Stimulated activated CD4-positive, alpha-beta T cell treated with anti-CD3 and anti-CD28 coated beads, Interleukin-1b, Interleukin-23, amount 100 ng/mL, for 24 hours (primary cell): ENCODE results near the gene C1orf174.
A peak's percentile ranks its signal among the peaks of the same experiment; 100 is the strongest.

Experiments
- DNase-seq, 4 experiments: peaks; one replicate each; pipeline ENCODE4 v3.0.0-alpha.2; 2020; ENCODE audit warnings: low read depth in 4 of 4, low spot score in 1 of 4

The C1orf174 gene

DNA sequence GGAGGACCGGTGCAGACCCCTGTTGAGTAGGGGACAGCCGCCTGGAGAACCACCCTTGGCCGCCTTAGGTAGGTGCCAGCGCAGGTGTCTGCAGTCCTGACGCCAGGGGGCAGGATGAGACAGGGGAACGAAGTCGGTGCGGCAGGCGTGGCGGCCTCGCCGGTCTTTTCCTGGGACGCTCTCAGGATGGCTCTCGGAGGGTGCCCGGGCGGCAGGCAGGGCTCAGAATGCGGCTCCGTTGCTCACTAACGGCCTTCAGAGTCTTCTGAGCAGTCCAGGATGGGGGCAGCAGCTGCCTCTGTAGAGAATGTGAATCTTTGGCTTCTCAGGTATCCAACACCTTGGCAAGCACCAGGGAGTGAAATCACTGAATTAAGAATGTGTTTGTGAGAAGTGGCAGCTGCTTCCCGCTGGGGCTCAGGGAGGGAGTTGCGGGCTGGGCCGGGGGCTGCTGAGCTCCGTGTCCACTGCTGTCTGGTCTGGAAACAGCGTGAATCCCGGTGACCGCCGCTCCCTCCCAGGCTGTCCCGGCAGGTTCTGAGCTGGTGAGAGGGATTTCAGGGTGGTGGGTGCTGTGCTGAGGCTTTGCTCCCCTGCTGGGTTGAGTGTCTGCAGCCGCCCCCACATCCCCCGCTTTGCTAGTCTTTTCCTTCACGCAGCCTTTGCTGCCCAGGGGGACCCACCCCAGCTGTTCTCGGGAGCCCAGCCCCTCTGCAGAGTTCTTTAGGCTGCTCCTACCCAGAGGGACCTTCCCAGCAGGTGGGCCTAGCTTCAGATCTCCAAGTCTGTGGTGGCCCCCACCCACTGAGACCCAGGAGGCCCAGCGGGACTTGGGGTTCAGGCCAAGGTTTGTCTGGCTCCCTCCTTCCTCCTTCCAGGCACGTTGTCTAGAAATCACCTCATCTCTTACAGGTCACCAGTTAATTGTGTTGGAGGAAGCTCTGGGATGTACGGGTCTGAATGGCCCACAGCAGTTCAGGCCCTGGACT is 11.1 kb upstream of the C1orf174 start:
- peak; percentile 62 to 70 (median 64) for DNase-seq

DNA sequence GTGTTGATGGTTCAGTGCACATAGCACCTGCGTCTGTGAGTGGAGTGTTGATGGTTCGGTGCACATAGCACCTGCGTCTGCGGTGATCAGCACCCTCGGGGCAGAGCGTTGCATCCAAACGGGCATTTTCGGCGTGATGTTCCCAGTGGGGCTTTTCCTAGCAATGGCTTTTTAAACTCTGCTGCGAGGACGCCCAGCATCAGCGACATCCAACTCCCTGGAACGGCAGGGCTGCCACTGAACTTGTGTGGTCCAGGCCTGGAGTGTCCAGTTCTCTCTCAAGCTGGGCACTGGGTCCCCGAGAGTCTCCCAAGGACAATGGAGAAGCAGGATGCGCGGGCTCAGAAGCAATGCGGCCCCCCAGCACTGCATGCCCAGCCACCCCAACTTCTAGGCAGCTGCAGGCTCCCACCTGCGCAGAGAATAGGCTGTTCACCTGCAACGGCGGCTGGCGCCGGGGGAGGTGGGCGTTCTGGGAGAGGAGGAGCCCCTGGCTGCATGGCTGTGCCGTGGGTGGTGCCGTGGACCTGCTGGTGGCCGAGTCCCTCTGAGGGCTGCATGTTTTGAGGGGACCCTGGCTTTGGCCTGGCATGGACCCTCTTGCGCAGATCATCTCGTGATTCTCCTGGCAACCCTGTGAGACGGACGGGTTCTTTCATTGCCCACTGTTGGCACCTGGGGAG is 10.1 kb upstream of the C1orf174 start:
- no peak for DNase-seq

DNA sequence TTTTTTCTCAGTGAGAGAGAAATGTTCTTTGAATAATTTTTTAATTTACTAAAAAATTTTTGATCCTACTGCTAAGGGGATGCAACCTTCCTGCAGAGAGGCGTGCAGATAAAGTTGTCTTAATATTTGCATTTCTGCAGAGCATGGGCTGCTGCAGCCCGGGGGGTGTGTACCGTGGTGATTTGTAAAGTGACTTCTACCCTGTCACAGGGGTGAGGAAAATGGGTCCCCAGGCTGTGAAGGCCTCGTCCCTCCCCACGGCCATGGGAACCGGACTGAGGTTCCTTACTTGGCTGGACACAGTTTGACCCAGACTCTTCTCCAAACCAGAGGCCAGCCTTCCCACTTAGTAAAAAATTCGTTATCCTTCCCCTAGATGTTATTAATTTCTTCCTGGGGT is 9.5 kb upstream of the C1orf174 start:
- DNase-seq: no peak

DNA sequence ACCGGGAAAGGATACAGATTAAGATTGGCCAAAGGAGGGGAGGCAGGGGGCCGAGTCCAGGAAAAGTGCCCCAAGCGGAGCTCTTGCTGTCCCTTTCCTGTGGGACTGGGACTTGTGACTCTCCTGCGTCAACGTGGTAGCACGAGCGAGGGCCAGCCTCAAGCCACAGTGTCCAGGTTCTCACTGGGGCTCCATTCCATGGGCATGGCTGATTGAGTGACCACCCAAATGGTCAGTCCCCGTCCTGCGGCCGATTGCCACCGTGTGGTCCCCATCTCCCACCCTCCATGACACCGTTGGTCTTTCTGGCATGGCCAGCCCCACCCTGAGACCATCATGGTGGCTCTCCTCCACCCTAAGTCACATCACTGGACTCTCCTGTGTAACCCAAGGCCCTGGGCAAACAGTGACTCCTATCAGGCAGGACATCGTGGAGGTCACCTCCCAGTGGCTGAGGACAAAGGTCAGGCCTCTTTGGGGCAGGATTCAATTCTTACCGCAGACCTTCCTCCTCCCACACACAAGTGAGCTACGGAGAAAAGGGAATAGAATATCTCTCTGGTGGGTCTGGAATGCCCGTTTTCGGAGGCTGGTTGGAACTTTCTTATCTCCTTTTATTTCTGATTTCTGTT is 8.9 kb upstream of the C1orf174 start:
- DNase-seq: no peak

DNA sequence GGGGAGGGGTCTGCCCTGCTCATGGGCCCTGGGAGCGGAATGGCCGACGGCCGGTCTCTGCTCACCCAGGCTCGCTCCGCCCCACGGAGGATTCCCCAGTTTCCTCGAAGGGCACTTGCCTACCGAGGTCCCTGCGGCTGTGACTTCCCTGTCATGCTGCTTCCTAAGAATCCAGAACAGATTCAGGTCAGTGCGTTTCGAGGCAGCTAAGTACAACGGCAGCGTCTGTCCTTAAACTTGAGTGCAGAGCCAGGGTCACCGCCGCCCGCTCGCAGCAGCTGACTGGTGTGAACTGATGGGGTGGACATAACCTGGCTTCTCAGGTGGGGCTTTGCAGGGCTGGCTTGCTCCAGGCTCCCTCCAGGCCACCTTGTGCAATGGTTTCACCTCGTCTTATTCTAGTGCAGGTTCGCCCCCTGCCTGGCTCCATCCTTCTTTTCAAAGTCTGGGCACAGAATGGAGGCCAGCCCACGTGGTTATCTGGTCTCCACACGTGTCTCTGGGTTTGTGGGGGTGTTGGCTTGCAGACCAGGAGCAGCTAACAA is 7.6 kb upstream of the C1orf174 start:
- no peak for DNase-seq

DNA sequence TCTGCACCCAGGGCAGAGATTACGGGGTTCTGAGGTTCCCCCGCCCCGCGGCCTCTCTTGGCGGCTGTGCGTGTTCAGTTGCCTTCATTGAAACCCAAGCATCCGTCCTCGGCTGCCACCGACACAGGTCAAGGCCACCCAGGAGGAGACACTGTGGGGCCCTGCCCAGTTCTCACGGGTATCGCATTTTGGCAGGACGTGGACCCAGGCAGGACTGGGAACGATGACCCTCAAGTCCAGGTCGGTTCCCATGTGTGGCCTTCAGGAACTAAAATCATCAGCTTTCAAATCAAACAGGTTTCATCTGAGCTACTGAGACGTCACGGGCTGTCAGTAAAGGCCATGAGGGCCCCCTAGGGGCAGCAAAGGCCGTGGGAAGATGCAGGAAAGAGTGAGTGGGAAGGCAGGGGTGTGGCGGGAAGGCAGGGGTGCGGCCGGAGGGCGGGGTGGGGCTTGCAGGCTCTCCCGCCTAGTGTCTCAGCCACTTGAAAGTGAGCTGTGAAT is 7.0 kb upstream of the C1orf174 start:
- DNase-seq: peak in 1 of 4 experiments; percentile 41

DNA sequence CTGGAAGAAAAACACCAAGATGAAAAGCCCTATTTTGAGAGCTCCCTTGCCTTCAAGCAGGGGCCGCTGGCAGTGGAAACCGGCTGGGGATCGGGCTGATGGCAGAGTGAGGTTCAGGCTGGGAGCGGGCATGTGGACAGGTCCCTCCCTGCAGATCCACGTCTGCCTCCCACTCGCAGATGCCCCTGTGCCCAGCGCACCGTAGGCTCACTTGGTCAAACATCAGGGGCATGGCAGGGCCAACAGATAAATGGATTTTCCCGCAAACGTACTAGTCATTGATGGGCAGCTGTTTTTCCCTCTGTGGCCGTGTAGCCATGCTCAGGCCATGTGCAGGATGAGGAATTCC is 6.6 kb upstream of the C1orf174 start:
- no peak for DNase-seq

DNA sequence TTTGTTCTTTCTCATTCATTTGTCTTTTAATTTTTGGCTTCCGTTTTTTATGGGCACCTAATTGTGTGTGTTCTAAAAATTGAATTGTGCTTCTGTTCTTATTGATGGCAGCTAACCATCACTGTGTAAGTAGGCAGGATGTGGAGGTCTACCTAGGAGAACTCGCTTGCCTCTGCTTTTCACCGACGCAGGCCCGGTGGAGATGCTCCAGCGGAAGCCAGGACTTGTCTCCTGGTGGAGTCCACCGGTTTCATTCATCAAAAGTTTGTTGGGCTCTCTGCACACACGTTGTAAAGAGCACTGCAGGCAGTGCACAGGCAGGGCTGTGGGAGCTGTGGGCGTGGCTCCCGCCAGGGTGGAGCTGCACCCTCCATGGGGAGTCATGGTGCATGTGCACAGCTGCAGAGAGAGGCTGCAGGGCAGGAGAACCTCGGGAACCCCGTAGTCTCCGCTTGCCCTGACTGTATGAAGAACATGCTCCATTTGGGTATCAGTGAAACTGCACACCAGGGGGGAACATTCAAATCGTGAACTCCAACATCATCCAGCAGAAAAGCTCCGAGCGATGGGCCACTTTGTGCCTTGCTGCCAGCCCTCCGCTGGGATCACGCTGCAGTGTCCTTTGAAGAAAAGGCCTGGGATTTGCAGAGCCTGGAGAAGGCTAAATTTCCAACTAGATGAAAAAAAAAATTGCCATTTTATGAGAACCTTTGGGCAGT is 6.0 kb upstream of the C1orf174 start:
- no peak for DNase-seq

DNA sequence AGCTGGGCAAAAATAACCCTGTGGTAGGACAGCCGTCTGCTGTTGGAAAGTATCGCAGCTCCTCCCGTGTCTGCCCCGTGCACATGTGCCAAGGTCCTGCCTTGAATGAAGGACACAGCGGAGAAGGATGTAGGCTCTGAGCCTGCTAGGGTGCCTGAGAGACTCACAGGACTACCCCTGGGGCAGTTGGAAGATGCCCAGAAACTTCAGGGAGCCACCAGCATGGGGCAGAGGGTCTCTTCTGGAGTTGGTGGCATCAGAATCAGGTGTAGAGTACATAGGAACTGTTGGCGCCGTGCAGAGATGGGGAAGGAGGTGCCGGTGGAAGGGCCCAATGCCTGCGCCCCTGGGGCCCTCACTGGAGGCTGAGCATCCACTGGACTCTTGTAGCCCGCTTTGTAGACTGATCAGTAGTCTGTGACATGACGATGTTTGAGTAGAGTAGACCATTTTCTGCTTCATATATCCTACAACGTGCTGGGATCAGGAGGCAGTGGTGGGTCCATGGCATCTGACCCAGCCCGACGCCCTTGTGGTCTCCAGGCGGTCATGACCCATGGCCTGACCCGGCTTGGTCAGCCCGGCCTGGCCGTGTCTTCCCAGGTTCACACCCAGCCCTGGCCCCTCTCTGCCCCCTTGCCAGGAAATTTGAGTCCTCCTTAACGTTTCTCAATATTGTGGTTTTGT is 5.3 kb upstream of the C1orf174 start:
- DNase-seq: no peak

DNA sequence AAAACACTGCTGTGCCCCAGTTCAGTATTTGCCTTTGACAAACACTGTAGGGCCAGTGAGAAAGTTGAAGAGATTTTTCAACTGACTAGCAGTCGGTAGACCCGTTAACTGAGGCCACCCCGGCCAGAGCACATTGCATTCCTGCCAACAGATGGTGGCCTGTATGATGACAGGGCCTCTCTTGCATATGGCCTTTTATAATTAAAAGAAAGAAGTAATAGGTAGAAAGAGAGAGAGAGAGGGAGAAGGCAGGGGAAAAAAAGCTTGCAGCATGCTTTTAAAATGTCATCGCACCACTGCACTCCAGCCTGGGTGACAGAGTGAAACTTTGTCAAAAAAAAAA is 4.7 kb upstream of the C1orf174 start:
- no peak for DNase-seq

DNA sequence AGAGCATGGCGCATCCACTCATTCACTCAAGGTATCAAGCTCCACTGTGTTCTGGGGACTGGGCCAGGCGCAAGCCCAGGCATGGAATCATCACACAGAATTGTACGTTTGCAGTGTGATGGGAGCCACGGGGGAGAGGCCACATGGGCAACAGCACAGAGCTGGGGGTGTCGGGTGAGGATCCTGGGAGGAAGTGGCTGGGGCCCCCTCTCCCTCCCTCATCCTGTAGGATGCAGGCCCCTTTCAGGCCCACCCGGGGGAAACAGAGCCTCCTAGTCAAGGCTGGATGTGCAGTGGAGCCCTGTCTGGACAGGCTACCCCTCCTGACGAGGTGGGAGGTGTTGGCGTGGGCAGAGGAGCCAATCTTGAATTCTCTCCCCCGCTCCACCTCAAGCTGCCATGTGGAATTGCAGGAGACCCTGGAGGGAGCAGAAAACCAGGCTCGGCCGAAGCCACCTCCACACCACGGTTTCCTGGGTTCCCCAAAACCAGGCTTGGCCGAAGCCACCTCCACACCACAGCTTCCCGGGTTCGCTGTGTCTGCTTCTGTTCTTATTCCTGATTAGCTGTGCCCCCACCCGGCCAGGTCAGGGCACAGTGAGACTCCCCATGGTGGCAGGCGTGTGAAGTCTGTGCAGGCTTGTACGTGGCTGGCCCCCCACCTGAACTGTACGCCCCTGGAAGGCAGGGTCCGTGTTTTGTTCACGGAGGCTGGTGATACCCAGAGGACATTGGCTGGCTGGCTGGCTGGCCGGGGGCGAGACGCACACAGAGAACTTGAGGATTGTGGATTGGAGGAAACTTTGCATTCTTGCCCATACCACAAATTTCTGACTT is 4.2 kb upstream of the C1orf174 start:
- no peak for DNase-seq

DNA sequence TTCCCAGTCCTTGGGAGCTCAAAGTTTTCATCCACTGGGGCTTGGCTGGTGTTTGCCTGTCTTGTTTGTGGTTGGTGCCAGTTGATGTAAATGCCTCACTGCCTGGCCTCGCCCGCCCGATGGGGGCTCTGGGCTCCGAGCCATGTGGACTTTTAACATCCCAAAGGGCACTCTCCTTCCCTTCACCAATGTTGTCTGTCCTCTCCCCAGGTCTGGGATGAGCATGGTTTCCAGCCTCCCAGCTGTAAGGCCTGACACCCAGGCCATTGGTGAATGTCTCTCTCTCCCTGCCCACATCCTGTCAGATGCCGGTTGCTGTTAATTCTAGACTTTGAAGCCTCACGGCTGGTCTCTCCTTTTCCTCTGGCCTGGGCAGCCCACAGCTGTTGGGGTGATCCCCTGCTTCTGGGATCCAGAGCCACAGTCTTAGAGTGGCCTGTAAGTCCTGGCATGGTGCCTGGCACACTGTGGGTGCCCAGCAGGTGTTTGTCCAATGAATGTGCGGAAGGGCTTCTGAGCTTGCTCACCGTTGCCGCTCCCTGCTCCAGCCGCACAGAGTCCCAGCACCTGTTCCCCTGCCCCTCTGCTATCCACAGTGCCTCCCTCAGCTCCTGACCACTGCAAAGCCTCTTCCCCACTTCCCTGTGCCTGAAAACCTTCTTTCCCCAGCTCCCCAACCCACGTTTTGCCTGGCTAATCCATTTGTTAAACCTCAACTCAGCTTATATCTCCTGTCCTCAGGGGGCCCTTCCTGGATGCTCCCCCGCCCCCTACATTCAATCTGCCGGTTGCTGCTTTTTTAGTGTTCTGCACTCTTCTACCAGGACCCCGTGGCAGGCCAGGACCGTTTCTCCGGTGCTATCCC is 3.3 kb upstream of the C1orf174 start:
- DNase-seq: no peak

DNA sequence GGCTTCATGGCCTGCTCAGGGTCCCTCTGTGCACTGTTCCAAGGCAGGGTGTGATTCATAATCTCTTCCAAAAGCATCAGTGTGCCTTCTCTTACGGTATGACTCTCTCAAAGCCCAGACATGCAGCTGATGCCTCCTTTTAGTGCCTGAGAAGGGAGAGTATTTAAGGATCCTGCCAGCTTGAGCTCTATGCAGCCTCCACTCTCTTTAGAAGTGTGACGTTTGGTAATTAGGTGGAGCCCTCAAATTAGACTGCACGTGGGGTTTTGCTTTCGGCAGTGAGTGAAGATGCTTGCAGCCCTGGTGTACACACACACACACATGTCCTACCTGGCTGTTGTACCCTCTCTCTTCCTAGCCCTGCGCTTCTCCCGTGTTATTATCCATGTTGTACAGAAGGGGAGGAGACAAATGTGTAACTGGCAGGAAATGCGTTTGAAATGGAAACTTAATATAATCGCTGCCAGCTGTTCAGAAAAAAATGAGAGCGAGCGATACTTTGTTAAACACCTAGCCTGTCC is 2.6 kb upstream of the C1orf174 start:
- DNase-seq: no peak

DNA sequence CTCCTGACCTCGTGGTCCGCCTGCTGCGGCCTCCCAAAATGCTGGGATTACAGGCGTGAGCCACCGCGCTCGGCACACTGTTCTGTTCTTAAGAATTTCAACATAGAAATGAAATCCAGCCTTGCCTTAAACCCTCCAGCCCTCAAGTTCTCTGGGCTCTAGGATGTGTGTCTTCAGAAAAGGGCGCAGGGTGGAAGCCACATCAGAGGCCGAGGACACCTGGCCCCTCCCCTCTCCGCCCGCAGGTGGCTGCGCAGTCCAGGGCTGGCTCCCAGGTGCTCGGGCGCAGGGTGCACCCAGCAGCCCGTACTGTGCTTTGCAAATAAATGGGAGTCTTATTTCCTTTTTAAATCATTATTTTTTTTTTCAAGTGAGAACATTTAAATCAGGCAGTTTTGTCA is 2.0 kb upstream of the C1orf174 start:
- peak in 1 of 4 experiments; percentile 14 for DNase-seq

DNA sequence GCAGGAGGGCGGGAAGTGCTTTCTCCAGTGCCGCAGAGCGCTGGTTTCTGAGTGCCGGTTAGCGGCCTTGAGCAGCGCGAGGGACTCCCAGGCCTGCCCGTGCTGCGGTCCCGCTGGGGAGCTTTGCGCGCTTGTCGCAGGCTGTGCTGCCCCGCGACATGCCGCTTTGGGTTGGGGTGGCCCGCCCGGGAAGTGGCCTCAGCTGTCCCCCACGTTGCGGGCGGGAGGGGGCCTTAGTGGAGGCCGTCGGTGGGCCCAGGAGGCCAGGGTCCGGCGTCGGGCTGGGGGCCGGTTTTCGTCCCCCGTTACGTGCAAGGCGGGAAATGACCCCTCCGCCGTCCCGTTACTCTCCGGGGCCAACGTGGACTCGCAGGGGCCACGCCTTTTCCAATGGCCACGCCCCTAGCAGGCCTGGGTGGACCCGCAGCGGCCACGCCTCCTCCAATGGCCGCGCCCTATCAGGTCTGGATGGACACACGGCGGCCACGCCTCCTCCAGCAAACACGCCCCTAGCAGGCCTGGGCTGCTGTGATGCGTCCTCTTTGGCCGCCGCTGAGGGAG is 977 bp upstream of the C1orf174 start:
- peak; percentile 69 to 85 (median 75) for DNase-seq

DNA sequence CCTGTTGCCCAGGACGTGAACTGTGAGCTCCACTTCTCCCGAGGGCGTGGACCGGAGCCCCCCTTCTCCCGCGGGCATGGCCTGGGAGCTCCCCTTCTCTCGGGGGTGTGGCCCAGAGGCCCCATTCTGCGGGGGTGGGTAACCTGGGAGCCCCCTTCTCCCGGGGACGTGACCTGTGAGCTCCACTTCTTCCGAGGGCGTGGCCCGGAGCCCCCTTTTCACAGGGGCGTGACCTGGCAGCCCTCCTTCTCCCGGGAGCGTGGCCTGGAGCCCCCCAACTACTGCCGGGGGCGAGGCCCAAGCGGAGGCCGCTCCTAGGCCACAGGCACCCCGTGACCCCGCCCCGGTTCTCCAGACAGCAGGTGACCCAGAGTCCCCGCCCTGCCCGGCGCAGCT is 320 bp downstream of the C1orf174 start:
- DNase-seq: no peak

DNA sequence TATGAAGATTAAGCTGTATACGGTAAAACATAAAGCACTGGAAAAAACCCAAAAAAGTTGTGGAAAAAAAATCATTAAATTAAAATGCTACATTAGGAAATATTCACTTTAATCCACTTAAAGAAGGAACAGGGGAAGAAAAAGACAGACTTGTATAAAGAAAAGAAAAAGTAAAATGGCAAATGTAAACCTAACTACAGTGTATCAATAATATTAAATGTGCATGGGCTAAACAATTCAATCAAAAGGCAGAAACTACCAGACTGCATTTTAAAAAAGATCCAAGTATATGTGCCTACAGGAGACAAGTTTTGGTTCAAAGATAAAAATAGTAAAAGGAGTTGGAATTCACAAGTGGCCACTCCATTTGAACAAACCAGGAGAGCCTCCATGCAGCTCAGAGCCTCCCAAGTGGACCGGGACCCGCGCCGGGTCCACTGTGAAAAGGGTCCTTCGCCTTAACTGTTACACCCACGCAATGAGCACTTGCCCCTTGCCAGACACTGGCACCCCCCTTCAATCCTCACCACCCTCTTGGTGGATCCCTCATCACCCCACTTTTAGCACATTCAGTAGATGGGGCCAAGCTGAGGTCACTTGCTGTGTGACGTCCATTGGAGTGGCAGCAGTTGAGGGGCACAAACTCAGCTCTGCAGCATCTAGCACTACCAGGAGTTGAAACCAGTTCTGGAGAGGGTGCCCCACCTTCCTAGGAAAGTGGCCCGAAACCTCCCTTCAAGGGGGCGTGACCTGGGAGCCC is 898 bp downstream of the C1orf174 start:
- DNase-seq: no peak

DNA sequence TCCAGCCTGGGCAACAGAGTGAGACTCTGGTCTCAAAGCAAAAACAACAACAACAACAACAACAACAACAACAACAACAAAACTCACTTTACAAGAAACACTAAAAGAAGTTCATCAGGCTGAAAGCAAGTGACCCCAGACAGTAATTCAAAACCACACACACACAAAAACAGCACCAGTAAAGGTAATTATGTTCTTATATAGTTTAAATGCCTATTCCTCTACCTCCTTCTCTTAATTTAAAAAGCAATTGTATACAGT is 1.7 kb downstream of the C1orf174 start:
- DNase-seq: no peak
